GM23338 (cell line): ENCODE data around the gene MAPRE3.

ENCODE experiments used
- CTCF ChIP-seq, 2 experiments: fragments of 200-600 bp in 1 of 2; sonication (generic) in 1 of 2; conservative IDR thresholded peaks; 2 replicates each; pipeline versions ENCODE4 v1.5.1 to v1.6.1; 2016 to 2017; ENCODE audit warnings: antibody characterized with exemption in 2 of 2, low read depth in 2 of 2, mild to moderate bottlenecking in 2 of 2, moderate library complexity in 1 of 2
- ETS1 ChIP-seq: IDR thresholded peaks from 2 replicates; pipeline ENCODE4 v1.6.1; 2016; ENCODE audit warnings: antibody characterized with exemption
- EZH2 ChIP-seq: fragments of 200-600 bp; sonication (generic); IDR thresholded peaks from one replicate; pipeline ENCODE4 v1.8.0; 2017; ENCODE audit warnings: antibody characterized with exemption, mild to moderate bottlenecking, low read depth; ENCODE audit not compliant: unreplicated experiment
- EZH2phosphoT487 ChIP-seq: fragments of 200-600 bp; sonication (generic); IDR thresholded peaks from one replicate; pipeline ENCODE4 v1.8.1; 2018; ENCODE audit warnings: antibody characterized with exemption; ENCODE audit not compliant: unreplicated experiment
- NANOG ChIP-seq: IDR thresholded peaks from 2 replicates; pipeline ENCODE4 v1.6.1; 2016; ENCODE audit warnings: antibody characterized with exemption, borderline replicate concordance
- POLR2AphosphoS5 ChIP-seq: IDR thresholded peaks from 2 replicates; pipeline ENCODE4 v1.6.1; 2016; ENCODE audit warnings: antibody characterized with exemption, low read depth
- STAT1 ChIP-seq: IDR thresholded peaks from one replicate; pipeline ENCODE4 v1.6.1; 2016; ENCODE audit warnings: antibody characterized with exemption; ENCODE audit not compliant: unreplicated experiment
- ZNF331 ChIP-seq: fragments of 250-450 bp; sonication (Bioruptor Pico); IDR thresholded peaks from 2 replicates; pipeline ENCODE4 v1.5.0; 2020; ENCODE audit warnings: low read depth, mild to moderate bottlenecking, moderate library complexity
- TF ChIP-seq, protein P1 (sequence below): IDR thresholded peaks from one replicate; pipeline ENCODE4 v1.6.1; 2018; ENCODE audit warnings: antibody characterized with exemption; ENCODE audit not compliant: unreplicated experiment

- TF ChIP-seq POLR2AphosphoS5: no peak
- TF ChIP-seq ZNF331 (CRISPR knock-in tag): no peak
- TF ChIP-seq, protein P1, sequence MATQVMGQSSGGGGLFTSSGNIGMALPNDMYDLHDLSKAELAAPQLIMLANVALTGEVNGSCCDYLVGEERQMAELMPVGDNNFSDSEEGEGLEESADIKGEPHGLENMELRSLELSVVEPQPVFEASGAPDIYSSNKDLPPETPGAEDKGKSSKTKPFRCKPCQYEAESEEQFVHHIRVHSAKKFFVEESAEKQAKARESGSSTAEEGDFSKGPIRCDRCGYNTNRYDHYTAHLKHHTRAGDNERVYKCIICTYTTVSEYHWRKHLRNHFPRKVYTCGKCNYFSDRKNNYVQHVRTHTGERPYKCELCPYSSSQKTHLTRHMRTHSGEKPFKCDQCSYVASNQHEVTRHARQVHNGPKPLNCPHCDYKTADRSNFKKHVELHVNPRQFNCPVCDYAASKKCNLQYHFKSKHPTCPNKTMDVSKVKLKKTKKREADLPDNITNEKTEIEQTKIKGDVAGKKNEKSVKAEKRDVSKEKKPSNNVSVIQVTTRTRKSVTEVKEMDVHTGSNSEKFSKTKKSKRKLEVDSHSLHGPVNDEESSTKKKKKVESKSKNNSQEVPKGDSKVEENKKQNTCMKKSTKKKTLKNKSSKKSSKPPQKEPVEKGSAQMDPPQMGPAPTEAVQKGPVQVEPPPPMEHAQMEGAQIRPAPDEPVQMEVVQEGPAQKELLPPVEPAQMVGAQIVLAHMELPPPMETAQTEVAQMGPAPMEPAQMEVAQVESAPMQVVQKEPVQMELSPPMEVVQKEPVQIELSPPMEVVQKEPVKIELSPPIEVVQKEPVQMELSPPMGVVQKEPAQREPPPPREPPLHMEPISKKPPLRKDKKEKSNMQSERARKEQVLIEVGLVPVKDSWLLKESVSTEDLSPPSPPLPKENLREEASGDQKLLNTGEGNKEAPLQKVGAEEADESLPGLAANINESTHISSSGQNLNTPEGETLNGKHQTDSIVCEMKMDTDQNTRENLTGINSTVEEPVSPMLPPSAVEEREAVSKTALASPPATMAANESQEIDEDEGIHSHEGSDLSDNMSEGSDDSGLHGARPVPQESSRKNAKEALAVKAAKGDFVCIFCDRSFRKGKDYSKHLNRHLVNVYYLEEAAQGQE: no peak
- TF ChIP-seq CTCF (conservative IDR thresholded peaks at IDR 0.05; ENCODE audit: low read depth in 2 of 2): no peak
- no peak for TF ChIP-seq EZH2
- TF ChIP-seq NANOG: no peak
- no peak for TF ChIP-seq STAT1
- TF ChIP-seq EZH2phosphoT487: no peak
- TF ChIP-seq ETS1: no peak
Observed at GRCh38 chr2:26959331-26959730, 11.1 kb upstream of the MAPRE3 start.
